GM12874 (cell line): ENCODE measurements around the gene MAPK13.

Experiments
- CTCF ChIP-seq: IDR thresholded peaks from 2 replicates; pipeline ENCODE4 v1.5.1; 2011; ENCODE audit warnings: low read depth, mild to moderate bottlenecking, control low read depth, low read length, moderate library complexity; ENCODE audit not compliant: insufficient read depth

The MAPK13 gene

GRCh38 chr6:36129941-36130666 lies at the start of gene MAPK13:
TSS of gene MAPK13 (plus strand) at chr6:36130513. CDS start at chr6:36130583, 70 bp downstream.
- TF ChIP-seq CTCF, result no peak

- no peak for TF ChIP-seq CTCF
Measured at GRCh38 chr6:36082318-36082717, 48.0 kb upstream of the MAPK13 start.

DNA sequence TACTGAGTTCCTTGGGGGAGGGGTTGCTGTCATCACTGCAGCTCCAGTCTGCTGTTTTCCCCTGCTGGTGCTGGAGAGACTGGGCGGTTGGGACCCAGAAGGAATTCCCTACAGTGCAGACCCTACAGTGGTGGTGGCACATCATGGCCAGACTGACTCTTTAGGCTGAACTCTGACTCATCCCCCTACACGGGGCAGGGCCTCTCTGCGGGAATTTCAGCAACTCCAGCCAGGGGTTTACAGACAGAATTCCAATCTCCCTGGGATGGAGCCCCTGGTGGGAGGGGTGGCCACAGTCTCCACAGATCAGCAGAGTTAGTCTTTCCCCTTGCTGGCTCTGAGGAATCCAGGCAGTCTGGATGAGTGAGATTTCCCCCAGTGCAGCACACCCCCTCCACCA lies 46.9 kb upstream of the MAPK13 start:
- no peak for TF ChIP-seq CTCF

- TF ChIP-seq CTCF, result no peak
Measured at GRCh38 chr6:36089048-36089447, 41.3 kb upstream of the MAPK13 start.

GRCh38 chr6:36094238-36094637 lies 36.1 kb upstream of the MAPK13 start:
- TF ChIP-seq CTCF, result no peak

DNA sequence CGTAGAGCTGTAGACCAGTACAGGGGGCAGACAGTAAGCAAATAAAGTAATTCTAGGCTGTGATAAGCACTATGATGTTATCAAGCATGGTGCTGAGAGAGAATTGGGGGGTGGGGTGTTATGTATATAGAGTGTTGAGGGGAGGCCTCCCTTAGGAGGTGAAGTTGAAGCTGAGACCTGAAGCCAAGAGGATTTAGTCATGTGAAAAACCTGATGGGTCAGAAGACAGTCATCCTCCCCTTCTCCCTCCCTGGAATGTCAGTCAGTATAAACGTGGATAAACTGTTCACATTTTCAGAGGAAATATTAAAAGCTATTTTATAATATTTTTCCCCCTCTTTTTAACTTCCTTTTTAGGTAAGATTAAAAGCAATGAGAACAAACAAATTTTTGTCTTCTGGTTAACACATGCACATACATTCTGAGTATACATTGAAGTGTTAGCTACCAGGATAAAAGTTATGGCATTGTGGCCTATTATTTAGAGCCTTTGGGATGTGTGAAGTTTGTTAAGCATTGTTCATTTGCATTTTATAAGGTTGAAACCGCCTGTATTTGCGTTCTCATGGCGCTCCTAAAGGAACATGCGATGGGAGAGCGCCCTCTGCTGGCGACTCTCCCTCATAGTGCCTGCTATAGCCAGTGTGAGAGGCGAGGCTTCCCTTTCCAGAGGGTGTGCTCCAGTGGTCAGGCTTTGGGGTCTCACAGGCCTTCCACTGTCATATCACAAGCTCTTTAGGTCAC lies 35.4 kb upstream of the MAPK13 start:
- TF ChIP-seq CTCF, result peak; percentile 88

- no peak for TF ChIP-seq CTCF
Measured at GRCh38 chr6:36095497-36096391, 34.6 kb upstream of the MAPK13 start.
